AML-193 (cell line): ENCODE measurements around the gene ACSF3.
"Not testable (repeated sequence)": the region's sequence is repeated elsewhere in the genome, so short reads cannot be mapped to it uniquely, and the experiment has no call there.

ENCODE experiments used
- DNase-seq, 2 experiments: peaks; one replicate each; lab custom pipeline; 2025; lab: John Stamatoyannopoulos, UW

Gene ACSF3

DNA sequence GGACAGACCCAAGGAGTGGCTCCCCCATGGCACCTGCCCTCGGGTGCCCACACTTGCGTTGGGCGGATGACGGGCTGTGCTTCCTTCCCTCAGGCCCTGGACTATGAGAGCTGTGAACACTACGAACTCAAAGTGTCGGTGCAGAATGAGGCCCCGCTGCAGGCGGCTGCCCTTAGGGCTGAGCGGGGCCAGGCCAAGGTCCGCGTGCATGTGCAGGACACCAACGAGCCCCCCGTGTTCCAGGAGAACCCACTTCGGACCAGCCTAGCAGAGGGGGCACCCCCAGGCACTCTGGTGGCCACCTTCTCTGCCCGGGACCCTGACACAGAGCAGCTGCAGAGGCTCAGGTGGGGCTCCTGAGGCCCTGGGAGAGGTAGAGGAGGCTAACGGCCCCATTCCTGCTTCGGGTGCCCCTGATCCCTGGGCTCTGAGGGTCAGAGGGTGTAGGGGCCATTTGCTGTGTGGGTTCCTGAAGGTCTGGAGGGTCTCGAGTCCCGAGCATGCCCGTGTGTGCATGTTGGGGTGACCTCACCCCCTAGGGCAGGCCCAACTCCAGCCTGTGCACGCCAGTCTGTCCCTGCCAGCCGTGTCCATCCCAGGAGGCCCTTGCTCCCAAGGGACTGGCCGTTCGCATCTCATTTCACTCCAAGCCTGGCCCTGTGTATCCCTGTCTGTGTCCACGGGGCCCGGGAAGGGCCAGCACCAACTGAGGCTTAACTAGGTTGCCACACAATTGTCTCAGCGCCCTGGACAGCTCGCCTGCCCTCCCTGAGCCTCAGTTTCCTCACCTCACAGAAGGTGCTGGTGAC is 96.7 kb downstream of the ACSF3 start:
- no peak for DNase-seq

DNA sequence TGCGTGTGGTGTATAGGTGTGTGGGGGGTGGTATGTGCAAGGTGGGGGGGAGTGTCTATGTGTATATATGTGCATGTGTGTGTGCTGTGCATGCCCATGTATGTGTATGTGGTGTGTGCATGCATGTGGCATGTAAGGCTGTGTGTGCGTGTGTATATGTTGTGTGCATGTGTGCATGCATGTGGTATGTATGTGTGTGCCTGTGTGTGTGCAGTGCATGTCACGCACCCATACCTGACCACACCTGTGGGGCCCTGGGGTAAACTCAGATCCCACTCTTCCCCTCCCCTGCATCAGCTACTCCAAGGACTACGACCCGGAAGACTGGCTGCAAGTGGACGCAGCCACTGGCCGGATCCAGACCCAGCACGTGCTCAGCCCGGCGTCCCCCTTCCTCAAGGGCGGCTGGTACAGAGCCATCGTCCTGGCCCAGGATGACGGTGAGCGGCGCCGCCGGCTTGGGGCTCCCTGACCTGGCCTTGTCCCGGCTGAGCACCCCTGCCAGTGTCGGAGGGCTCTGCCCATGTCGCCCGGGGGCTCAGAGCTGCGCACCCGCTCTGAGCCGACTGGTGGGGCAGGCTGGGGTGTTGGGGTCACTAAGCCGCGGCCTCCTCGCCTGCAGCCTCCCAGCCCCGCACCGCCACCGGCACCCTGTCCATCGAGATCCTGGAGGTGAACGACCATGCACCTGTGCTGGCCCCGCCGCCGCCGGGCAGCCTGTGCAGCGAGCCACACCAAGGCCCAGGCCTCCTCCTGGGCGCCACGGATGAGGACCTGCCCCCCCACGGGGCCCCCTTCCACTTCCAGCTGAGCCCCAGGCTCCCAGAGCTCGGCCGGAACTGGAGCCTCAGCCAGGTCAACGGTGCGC is 97.6 kb downstream of the ACSF3 start:
- DNase-seq, result no peak

DNA sequence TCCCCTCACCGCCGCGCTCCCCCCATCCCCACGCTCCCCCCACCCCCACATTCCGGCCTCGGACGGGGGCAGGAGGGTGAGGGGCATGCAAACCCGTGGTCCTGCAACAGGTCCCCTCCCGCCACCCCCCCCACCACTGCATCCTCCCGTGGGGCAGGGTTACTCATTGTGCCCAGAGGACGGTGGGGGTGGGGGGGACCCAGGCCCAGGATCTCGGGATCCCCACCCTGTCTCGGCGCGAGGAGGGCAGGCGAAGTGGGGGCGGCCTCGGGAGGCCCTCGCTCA is 98.2 kb downstream of the ACSF3 start:
- no peak for DNase-seq

GRCh38 chr16:89192186-89192955 is 98.7 kb downstream of the ACSF3 start:
- not testable (repeated sequence) for DNase-seq

DNA sequence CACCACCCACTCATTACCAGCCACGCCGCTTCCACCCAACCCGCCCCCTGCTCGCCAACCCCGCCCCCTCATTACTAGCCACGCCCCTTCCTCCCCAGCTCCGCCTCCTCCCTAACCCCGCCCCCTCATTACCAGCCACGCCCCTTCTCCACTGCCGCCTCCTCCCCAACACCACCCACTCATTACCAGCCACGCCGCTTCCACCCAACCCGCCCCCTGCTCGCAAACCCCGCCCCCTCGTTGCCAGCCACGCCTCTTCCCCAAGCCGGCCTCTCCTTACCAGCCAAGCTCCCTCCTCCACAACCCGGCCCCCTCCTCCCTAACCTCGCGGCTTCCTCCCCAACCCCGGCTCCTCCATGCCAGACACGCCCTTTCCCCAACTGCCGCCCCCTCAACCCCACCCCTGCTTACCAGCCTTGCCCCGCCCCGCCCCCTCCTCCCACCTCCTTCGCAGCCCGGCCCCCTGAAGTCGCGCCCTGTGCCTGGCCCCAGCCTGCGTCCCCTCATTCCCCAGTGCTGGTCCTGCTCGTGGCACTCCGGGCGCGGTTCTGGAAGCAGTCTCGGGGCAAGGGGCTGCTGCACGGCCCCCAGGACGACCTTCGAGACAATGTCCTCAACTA is 99.4 kb downstream of the ACSF3 start:
- no peak for DNase-seq

DNA sequence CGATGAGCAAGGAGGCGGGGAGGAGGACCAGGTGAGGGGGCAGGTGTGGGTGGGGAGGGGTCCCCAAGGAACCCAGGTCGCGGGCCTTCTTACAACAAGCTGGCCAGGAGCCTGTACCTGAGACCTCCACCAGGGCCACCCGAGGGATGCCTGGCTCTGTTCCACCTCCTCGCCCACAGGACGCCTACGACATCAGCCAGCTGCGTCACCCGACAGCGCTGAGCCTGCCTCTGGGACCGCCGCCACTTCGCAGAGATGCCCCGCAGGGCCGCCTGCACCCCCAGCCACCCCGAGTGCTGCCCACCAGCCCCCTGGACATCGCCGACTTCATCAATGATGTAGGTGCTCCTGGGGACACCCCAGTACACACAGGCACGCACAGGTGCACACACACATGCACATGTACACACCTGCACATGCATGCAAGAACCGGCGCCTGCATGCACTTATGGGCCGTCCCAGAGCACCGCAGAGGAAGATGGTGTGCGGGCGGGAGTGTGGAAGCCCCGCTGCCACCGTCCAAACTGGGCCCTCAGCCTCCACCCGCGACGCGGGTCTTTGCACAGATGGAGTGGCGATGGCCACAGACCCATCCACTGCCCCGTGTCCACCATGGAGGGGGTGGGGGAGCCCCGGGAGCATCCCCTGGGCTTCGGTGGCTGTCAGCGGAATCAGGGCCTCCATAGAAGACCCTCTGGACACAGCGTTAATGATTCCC is 100.1 kb downstream of the ACSF3 start:
- DNase-seq, result no peak

- no peak for DNase-seq
Observed at GRCh38 chr16:89194340-89195311, 101.0 kb downstream of the ACSF3 start.

GRCh38 chr16:89195521-89196171 is 102.0 kb downstream of the ACSF3 start:
- DNase-seq, result no peak

- DNase-seq, result no peak
Observed at GRCh38 chr16:89197033-89197632, 103.5 kb downstream of the ACSF3 start.

GRCh38 chr16:89197633-89198416 is 104.2 kb downstream of the ACSF3 start:
- no peak for DNase-seq

- DNase-seq, result no peak
Observed at GRCh38 chr16:89198417-89199240, 105.0 kb downstream of the ACSF3 start.

DNA sequence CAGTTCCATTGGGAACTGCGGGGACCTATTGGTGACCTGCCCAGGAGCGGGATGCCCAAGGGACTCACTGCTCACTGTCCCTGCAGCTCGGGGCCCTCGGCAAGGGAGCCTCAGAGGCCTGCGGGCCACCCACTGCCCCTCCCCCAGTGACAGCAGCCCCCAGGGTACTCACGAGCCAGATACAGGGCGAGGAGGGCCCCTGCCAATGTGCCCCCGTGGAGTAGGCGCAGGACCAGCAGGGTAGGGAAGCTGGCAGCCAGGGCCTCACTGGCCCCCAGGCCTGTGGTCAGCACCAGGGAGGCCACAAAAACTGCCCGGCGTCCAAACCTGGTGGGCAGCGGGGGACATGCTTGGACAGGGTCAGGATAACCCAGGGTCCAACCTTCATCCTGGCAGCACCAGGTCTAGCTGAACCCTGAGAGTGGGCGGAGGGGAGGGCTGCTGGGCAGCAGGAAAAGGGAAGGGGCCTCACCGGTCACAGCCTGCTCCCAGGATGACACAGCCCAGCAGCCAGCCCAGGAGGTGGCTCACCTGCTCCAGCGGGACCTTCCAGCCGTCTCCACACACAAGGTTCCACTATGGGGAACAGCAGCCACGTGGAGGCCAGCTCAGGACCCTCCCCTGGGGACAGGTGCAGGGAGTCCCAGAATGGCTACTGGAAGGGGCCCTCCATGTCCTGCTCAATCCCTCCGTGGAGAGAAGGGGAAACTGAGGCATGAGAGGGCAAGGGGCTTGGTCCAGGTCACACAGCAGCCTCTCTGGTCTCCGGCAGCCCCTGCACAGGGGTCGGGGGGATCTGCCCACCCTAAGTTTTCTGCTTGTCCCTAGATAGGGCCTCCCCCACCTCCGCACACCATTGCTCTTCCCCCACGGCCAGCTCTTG is 105.8 kb downstream of the ACSF3 start:
- no peak for DNase-seq

GRCh38 chr16:89200124-89200849 is 106.6 kb downstream of the ACSF3 start, which contains the start of gene SLC22A31:
Gene SLC22A31, minus strand, starts transcription at chr16:89200537. Its CDS starts 36 bp downstream, at chr16:89200501.
- no peak for DNase-seq

GRCh38 chr16:89200850-89201411 is 107.3 kb downstream of the ACSF3 start:
- DNase-seq, result no peak
